Activated T-cell treated with anti-CD3 and anti-CD28 coated beads for 1 hour (primary cell): ENCODE results near the gene PRKCH.

ENCODE experiments used
- DNase-seq: peaks from one replicate; pipeline ENCODE4 v3.0.0-alpha.2; 2020; ENCODE audit warnings: low read depth

Gene PRKCH

GRCh38 chr14:61589691-61590581 is 268.6 kb downstream of the PRKCH start:
- no peak for DNase-seq

- DNase-seq = no peak
Measured at GRCh38 chr14:61591862-61592261, 270.5 kb downstream of the PRKCH start.

GRCh38 chr14:61593330-61593729 is 272.0 kb downstream of the PRKCH start:
- no peak for DNase-seq

GRCh38 chr14:61596990-61597389 is 275.6 kb downstream of the PRKCH start:
- no peak for DNase-seq

GRCh38 chr14:61598980-61599379 is 277.6 kb downstream of the PRKCH start:
- no peak for DNase-seq

- no peak for DNase-seq
Measured at GRCh38 chr14:61599942-61600341, 278.6 kb downstream of the PRKCH start.
